ENCODE results near the gene HOMER2.
A peak's percentile ranks its signal among the peaks of the same experiment; 100 is the strongest.

Gene HOMER2

DNA sequence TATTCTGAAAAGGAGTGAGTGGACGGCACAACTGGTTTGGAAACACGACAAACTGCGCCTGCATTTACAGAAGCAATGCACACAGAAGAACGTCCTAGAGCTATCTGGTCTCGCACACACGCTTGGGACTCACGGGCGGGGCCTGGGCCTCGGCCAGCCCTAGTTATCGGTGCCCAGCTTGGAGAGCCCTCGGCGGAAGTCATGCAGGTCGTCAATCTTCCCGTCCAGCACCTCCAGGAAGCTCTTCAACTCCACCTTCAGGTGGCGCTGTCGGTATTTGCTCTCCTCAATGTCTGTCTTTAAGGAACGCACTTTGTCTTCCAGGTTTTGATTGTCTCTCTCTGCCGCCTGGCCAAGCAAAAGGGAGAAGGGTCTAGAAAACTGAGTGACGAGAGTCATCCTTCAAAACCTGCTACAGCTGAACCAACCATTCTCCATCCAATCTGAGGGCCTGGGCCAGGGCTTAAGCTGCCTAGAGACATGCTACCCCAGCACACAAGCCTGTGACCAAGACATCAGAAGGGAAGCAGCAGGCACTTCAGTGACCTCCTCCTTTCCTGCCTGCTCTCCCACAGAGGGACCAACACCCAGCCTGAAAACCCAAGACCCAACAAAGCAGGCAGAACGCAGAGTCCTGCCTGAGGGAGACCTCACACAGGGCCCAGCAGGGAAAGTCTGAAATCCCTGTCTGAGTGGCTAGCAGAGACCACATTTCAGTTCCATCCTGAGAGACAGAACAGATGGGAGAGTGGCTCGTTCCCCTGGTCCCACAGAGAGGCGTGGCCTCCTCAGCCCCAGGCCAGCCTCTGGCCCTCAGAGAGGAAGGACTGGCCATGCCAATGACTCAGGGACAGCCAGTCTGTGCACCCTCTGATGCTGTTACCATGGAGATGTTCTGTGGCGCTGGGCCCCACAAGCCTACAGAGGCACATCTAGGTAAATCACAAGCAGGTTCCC lies 102.7 kb downstream of the HOMER2 start:
- Histone ChIP-seq H3K4me3 (replicated peaks; ENCODE audit: low read depth, low read length) (no peak overlapping the region), H3K27me3 (replicated peaks; ENCODE audit: control insufficient read depth, insufficient read depth, low read length) (no peaks in the 10 kb centered on the region; the same call in 1 of the 2 replicates), H3K36me3 (ENCODE audit: control insufficient read depth, insufficient read depth, low read length) (no peaks in the 10 kb centered on the region)
- peak; percentile 34 for DNase-seq (ENCODE audit: extremely low read depth, insufficient read length)
- TF ChIP-seq, protein P1, sequence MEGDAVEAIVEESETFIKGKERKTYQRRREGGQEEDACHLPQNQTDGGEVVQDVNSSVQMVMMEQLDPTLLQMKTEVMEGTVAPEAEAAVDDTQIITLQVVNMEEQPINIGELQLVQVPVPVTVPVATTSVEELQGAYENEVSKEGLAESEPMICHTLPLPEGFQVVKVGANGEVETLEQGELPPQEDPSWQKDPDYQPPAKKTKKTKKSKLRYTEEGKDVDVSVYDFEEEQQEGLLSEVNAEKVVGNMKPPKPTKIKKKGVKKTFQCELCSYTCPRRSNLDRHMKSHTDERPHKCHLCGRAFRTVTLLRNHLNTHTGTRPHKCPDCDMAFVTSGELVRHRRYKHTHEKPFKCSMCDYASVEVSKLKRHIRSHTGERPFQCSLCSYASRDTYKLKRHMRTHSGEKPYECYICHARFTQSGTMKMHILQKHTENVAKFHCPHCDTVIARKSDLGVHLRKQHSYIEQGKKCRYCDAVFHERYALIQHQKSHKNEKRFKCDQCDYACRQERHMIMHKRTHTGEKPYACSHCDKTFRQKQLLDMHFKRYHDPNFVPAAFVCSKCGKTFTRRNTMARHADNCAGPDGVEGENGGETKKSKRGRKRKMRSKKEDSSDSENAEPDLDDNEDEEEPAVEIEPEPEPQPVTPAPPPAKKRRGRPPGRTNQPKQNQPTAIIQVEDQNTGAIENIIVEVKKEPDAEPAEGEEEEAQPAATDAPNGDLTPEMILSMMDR (IDR thresholded peaks at IDR 0.05; ENCODE audit: insufficient read depth, low read length, poor library complexity, severe bottlenecking) = peak; percentile 72

- Histone ChIP-seq H3K27me3 (replicated peaks; ENCODE audit: control insufficient read depth, insufficient read depth, low read length) (no peaks in the 10 kb centered on the region; the same call in 1 of the 2 replicates), H3K36me3 (ENCODE audit: control insufficient read depth, insufficient read depth, low read length) (no peaks in the 10 kb centered on the region), H3K4me3 (replicated peaks; ENCODE audit: low read depth, low read length) (no peak overlapping the region)
- TF ChIP-seq, protein P1 (IDR thresholded peaks at IDR 0.05; ENCODE audit: insufficient read depth, low read length, poor library complexity, severe bottlenecking) = no peak
- no peak for DNase-seq (ENCODE audit: extremely low read depth, insufficient read length)
Measured at GRCh38 chr15:82848241-82848993, 104.1 kb downstream of the HOMER2 start.

GRCh38 chr15:82847703-82848102 lies 104.8 kb downstream of the HOMER2 start:
- H3K27me3 ChIP-seq (replicated peaks; ENCODE audit: control insufficient read depth, insufficient read depth, low read length) = no peaks in the 10 kb centered on the region; the same call in 1 of the 2 replicates
- H3K36me3 ChIP-seq (ENCODE audit: control insufficient read depth, insufficient read depth, low read length) = no peaks in the 10 kb centered on the region
- TF ChIP-seq, protein P1 (IDR thresholded peaks at IDR 0.05; ENCODE audit: insufficient read depth, low read length, poor library complexity, severe bottlenecking) = no peak
- H3K4me3 ChIP-seq (replicated peaks; ENCODE audit: low read depth, low read length) = no peak overlapping the region
- no peak for DNase-seq (ENCODE audit: extremely low read depth, insufficient read length)

- no peak for DNase-seq (ENCODE audit: extremely low read depth, insufficient read length)
- no peaks in the 10 kb centered on the region; the same call in 1 of the 2 replicates for H3K27me3 ChIP-seq (replicated peaks; ENCODE audit: control insufficient read depth, insufficient read depth, low read length)
Measured at GRCh38 chr15:82846621-82847020, 105.9 kb downstream of the HOMER2 start.

GRCh38 chr15:82845686-82846085 lies 106.8 kb downstream of the HOMER2 start:
- no peak for DNase-seq (ENCODE audit: extremely low read depth, insufficient read length)
- Histone ChIP-seq H3K27me3 (replicated peaks; ENCODE audit: control insufficient read depth, insufficient read depth, low read length) (no peaks in the 10 kb centered on the region; the same call in 1 of the 2 replicates), H3K36me3 (ENCODE audit: control insufficient read depth, insufficient read depth, low read length) (no peaks in the 10 kb centered on the region), H3K4me3 (replicated peaks; ENCODE audit: low read depth, low read length) (no peak overlapping the region)
- TF ChIP-seq, protein P1 (IDR thresholded peaks at IDR 0.05; ENCODE audit: insufficient read depth, low read length, poor library complexity, severe bottlenecking) = no peak

More at GRCh38 chr15:82846621-82847020, 105.9 kb downstream of the HOMER2 start:
- TF ChIP-seq, protein P1 (IDR thresholded peaks at IDR 0.05; ENCODE audit: insufficient read depth, low read length, poor library complexity, severe bottlenecking) = no peak
- no peaks in the 10 kb centered on the region for H3K36me3 ChIP-seq (ENCODE audit: control insufficient read depth, insufficient read depth, low read length)
- no peak overlapping the region for H3K4me3 ChIP-seq (replicated peaks; ENCODE audit: low read depth, low read length)
